Stimulated activated CD4-positive, alpha-beta T cell treated with anti-CD3 and anti-CD28 coated beads, Interleukin-2, amount 100 ng/mL, for 4 hours (primary cell): Measurements from ENCODE around the gene PSMC5.
"Not testable (repeated sequence)": the region's sequence is repeated elsewhere in the genome, so short reads cannot be mapped to it uniquely, and the experiment has no call there.

Source experiments
- DNase-seq: peaks from one replicate; pipeline ENCODE4 v3.0.0-alpha.2; 2020; ENCODE audit warnings: low read depth

PSMC5 gene

DNA sequence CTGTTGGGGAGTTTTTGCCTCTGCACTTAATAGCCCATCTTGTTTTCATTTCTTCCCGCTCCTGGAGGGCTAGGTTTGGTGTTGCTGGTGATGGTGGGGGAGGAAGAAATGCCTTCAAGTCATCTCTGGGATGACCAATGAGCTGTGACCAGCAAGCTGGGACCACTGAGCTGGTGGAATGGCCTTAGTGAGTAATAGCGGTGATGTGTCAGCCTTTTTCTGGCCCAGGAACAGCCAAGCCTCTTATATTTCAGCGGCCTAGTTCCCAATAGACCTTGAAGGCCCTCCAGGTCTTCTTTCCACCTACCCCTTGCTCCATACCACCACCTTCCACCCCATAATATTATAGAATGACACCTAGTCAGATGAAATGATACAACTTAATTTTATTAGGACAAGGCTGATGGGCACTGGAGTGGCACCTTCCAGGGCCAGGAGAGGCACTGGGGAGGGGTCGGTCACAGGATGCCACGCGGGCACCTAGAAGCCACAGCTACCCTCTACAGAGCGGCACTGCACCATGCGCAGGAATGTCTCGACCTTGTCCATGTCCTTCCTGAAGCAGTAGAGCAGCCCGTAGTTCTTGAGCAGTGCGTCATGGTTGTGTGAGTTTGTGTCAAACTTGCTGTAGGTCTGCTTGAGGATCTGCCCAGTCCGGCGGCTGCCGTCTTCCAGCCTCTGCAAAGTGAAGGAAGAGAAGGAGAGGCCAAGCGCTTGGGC, 44.6 kb downstream of the PSMC5 start:
- DNase-seq: not testable (repeated sequence)

DNA sequence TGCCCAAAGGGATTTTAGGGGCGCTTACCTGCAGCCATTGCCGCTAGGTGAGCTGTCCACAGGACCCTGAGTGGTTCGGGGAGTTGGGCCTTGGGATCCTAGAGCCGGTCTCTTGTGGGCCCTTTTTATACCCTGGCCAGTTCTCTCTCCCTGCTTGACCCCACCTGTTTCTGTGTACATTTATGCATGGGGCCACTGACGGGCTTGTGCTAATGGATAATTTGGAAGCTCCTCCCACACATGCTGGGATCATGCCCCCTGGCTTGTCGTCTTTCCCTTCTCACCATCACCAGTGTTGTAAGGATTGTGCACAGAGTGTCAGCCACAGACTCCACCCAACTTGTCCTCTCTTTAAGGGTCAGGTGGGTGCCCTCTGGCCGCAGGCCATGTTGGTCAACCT, 46.3 kb downstream of the PSMC5 start, which contains the start of gene CSH2:
TSS of gene CSH2 (minus strand) at position 101 of the 400 bp plus-strand sequence. CDS start at position 38, 63 bp downstream.
- not testable (repeated sequence) for DNase-seq

GRCh38 chr17:63874061-63874626, 46.9 kb downstream of the PSMC5 start:
- not testable (repeated sequence) for DNase-seq

DNA sequence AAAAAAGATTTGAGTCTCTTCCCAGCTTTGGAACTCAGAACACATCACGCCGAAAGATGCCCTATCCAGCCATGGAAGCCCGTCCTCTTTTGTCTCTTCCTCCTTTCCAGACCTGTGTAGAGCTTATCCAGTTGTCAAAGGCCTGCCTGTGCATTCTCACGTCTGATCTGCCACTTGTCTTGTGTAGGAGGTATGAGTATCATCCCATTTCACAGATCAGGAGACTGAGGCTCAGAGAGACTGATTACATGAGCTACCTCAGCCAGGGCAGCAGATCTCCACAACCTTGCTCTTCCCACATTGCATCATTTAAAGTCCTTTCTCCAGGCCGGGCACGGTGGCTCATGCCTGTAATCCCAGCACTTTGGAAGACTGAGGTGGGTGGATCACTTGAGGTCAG, 47.5 kb downstream of the PSMC5 start:
- DNase-seq: not testable (repeated sequence)

GRCh38 chr17:63878413-63878812, 51.2 kb downstream of the PSMC5 start:
- not testable (repeated sequence) for DNase-seq

DNA sequence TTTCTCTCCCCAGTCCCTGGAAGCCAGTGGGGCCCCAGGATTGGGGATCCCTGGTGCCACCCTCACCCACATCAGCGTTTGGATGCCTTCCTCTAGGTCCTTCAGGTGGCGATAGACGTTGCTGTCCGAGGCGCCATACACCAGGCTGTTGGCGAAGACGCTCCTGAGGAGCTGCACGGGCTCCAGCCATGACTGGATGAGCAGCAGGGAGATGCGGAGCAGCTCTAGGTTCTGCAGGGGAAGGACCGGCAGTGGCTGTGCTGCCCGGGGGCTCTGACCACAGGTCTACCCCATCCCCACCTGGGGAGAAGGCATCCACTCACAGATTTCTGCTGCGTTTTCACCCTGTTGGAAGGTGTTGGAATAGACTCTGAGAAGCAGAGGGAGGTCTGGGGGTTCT, 53.5 kb downstream of the PSMC5 start:
- no peak for DNase-seq

- not testable (repeated sequence) for DNase-seq
These were observed 54.1 kb downstream of the PSMC5 start for GRCh38 chr17:63881337-63881736.
